Kidney (tissue), 14 donors: Measurements from ENCODE around the gene SPO11. TPM values are rescaled to one million over a fixed set of nuclear protein-coding genes. Genes with fewer than 3 reads are reported as not detected.

Experiments used
- DNase-seq, 5 donors: peaks; one replicate each; pipeline ENCODE4 v3.0.0-alpha.2; 2013 to 2020
- FAIRE-seq: peaks from 2 replicates; lab custom pipeline; 2012; peaks lifted over from hg19 to GRCh38; lab: Jason Lieb, UNC
- H3K27ac ChIP-seq, 2 donors: one replicate each; pipeline ENCODE4 v1.7.0; 2013; ENCODE audit warnings: low read depth in 2 of 2, low read length in 2 of 2, inconsistent platforms in 1 of 2
- H3K27me3 ChIP-seq: one replicate; pipeline ENCODE4 v1.7.1; 2013; ENCODE audit warnings: low read length, inconsistent platforms; ENCODE audit not compliant: control insufficient read depth, insufficient read depth
- H3K36me3 ChIP-seq, 3 donors: one replicate each; pipeline versions ENCODE4 v1.7.0 to v1.7.1; 2013; ENCODE audit warnings: low read length in 3 of 3, control low read depth in 1 of 3, inconsistent platforms in 1 of 3; ENCODE audit not compliant: insufficient read depth in 3 of 3, control insufficient read depth in 2 of 3
- H3K4me1 ChIP-seq, 3 donors: one replicate each; pipeline versions ENCODE4 v1.7.0 to v1.7.1; 2013; ENCODE audit warnings: low read length in 3 of 3, inconsistent platforms in 1 of 3, low read depth in 1 of 3; ENCODE audit not compliant: control insufficient read depth in 2 of 3, insufficient read depth in 2 of 3
- H3K4me3 ChIP-seq, 3 donors: one replicate each; pipeline versions ENCODE4 v1.7.0 to v1.8.1; 2013; ENCODE audit warnings: low read length in 3 of 3, control low read depth in 1 of 3, inconsistent platforms in 1 of 3
- H3K9ac ChIP-seq, 3 donors: one replicate each; pipeline versions ENCODE4 v1.7.0 to v1.7.1; 2013; ENCODE audit warnings: low read length in 3 of 3, control low read depth in 1 of 3, inconsistent platforms in 1 of 3
- H3K9me3 ChIP-seq, 3 donors: one replicate each; pipeline versions ENCODE4 v1.7.0 to v1.7.1; 2013; ENCODE audit warnings: low read length in 3 of 3, control low read depth in 1 of 3, inconsistent platforms in 1 of 3; ENCODE audit not compliant: control insufficient read depth in 2 of 3, insufficient read depth in 1 of 3
- CTCF ChIP-seq: IDR thresholded peaks from 3 replicates; pipeline ENCODE4 v1.5.1; 2012; ENCODE audit warnings: mild to moderate bottlenecking, moderate library complexity, borderline replicate concordance; ENCODE audit not compliant: insufficient read depth; ENCODE audit errors: extremely low read depth
- intact Hi-C: fragments of 100-400 bp; cut with DNase I; formaldehyde crosslinking; loops from one replicate; pipeline ENCODE4 v1.11.1; 2022
- polyA plus RNA-seq: library from polyadenylated mRNA; stranded (reverse); fragments of 350-450 nt; fragmentation: Illumina TruSeq; extraction: RNeasy Lipid Tissue Mini Kit (QIAGEN cat#74804); gene quantifications from one replicate; pipeline ENCODE4 v1.2.3, GENCODE V29; 2014; ENCODE audit warnings: low read depth, low replicate concordance; ENCODE audit not compliant: insufficient read depth
- total RNA-seq: library from RNA; stranded (reverse); fragmentation: NEBNext Ultra II Directional; extraction: Animal tissue kit (Norgen Biotek cat#: 25700); gene quantifications from one replicate; pipeline ENCODE4 v1.2.1, GENCODE V29; 2021
- donor health status: control.
- donor health status: control.
- donor health status: control.
- donor health status: control.
- donor health status: control.
- donor health status: DM: yes; HTN: yes; CAD: no.
- donor health status: Normal renal cell carcinoma (clear cell type).

Gene SPO11
- total and polyA plus RNA-seq, 2 donors from 2014 or later, result not detected

GRCh38 chr20:57323034-57323433 lies 6.6 kb upstream of the SPO11 start:
- DNase-seq (peak in 1 of 5 donors; percentile 42), FAIRE-seq (no peak)
- Histone ChIP-seq H3K36me3 (no peaks in the 10 kb centered on the region), H3K4me1 (peaks cover 0 to 2% (median 0%) of the 10 kb centered on the region in 3 donors), H3K27me3 (no peaks in the 10 kb centered on the region), H3K4me3 (no peak overlapping the region), H3K9ac (no peak overlapping the region), H3K9me3 (no peaks in the 10 kb centered on the region), H3K27ac (no peak overlapping the region)
- TF ChIP-seq CTCF, result no peak
- intact Hi-C loops, result no loop called here

GRCh38 chr20:57325632-57326356 lies 3.8 kb upstream of the SPO11 start:
- Histone ChIP-seq H3K27me3 (no peaks in the 10 kb centered on the region), H3K4me1 (peaks cover 0 to 2% (median 0%) of the 10 kb centered on the region in 3 donors), H3K9me3 (no peaks in the 10 kb centered on the region), H3K36me3 (no peaks in the 10 kb centered on the region), H3K27ac (no peak overlapping the region), H3K4me3 (no peak overlapping the region), H3K9ac (no peak overlapping the region)
- DNase-seq (no peak), FAIRE-seq (no peak)
- no peak for TF ChIP-seq CTCF
- intact Hi-C loops, result no loop called here

- FAIRE-seq (no peak), DNase-seq (peak in 4 of 5 donors; percentile 81 to 90 (median 86))
- intact Hi-C loops, result no loop called here
- Histone ChIP-seq H3K4me3 (no peak overlapping the region), H3K9ac (no peak overlapping the region), H3K27ac (no peak overlapping the region), H3K4me1 (peaks cover 0 to 2% (median 0%) of the 10 kb centered on the region in 3 donors), H3K9me3 (no peaks in the 10 kb centered on the region), H3K36me3 (no peaks in the 10 kb centered on the region), H3K27me3 (no peaks in the 10 kb centered on the region)
- TF ChIP-seq CTCF, result no peak
These were observed 2.7 kb upstream of the SPO11 start for GRCh38 chr20:57326667-57327455.
